GM12864 (cell line): Measurements from ENCODE around the gene ST6GALNAC3.

Source experiments
- DNase-seq: peaks from one replicate; pipeline ENCODE4 v3.0.0-alpha.2; 2011; ENCODE audit warnings: low read depth
- H3K4me3 ChIP-seq: 2 replicates; pipeline ENCODE4 v1.5.1; 2011; ENCODE audit warnings: mild to moderate bottlenecking, low read depth, low read length, control low read depth
- CTCF ChIP-seq: IDR thresholded peaks from 2 replicates; pipeline ENCODE4 v1.5.1; 2011; ENCODE audit warnings: low read depth, mild to moderate bottlenecking, moderate library complexity, low read length, control low read depth, inconsistent platforms; ENCODE audit errors: missing control alignments

The ST6GALNAC3 gene

DNA sequence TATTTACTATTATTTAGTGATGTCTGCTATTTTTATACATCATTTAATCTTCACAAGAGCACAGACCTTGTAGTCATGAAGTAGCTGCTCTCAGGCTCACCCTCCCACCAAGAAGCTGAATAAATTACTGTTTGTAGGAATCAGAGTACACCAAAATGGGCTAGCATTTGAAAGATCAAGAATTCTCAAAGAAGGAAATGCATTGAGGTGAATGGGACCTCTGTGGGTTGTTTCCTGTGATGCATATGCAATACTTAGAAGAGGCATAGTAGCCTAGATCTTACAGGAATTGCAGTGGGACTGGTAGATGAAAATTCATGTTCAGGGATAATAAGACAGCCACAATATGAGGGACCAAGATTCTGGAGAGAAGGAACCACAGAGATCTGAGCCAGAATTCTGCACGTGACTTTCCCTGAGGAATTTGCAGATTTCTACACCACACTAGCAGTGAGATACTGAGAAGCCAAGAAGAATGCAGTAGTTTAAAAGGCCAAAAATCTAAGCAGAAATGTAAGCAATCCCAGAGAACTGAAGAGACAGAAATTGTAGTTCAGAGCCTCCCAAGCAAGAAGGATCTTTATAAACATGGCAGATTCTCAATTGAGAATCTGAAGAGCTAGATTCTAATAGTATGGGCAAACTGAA lies 307.0 kb downstream of the ST6GALNAC3 start:
- no peak for TF ChIP-seq CTCF
- H3K4me3 ChIP-seq, result no peak overlapping the region
- no peak for DNase-seq

DNA sequence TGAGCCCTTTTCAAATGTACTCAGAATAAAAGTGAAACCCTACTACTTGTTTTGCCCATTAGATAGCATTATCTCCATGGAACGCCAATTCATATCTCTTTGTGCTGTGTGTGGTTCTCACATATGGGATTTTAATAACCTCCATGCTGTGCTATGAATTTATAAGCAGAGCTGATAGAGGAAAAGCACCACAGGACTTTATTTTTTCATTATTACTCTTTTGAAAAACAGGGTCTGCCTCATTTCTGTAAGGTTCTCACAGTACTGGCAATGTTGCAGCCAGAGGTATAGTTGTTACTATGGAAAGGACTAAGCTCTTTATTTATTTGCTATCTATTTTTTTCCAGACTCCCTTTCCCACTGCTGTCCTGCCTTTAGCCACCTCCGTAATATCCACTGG lies 313.7 kb downstream of the ST6GALNAC3 start:
- H3K4me3 ChIP-seq, result no peak overlapping the region
- TF ChIP-seq CTCF, result no peak
- no peak for DNase-seq

DNA sequence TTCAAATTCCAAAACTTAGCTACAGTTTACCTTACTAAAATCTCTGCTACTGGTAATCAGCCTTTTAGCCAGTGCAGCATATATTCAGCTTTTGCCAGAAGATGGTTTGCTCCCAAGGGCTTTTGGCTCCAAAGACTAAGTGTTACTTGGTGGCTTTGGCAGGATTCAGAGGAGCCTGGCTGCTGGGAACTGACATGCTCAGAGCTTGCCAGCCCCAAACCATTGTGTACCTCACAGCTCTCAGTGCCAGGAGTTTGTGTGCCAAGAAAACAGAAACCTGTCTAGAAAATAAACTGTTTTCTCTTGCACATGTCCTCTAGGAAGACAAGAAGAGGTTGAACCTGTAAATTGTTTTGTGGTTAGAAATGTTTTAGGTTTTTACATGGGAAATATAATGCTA lies 315.9 kb downstream of the ST6GALNAC3 start:
- no peak for TF ChIP-seq CTCF
- H3K4me3 ChIP-seq, result no peak overlapping the region
- DNase-seq, result no peak

- no peak for DNase-seq
- no peak for TF ChIP-seq CTCF
- H3K4me3 ChIP-seq, result no peak overlapping the region
Measured at GRCh38 chr1:76395059-76395458, 320.5 kb downstream of the ST6GALNAC3 start.

DNA sequence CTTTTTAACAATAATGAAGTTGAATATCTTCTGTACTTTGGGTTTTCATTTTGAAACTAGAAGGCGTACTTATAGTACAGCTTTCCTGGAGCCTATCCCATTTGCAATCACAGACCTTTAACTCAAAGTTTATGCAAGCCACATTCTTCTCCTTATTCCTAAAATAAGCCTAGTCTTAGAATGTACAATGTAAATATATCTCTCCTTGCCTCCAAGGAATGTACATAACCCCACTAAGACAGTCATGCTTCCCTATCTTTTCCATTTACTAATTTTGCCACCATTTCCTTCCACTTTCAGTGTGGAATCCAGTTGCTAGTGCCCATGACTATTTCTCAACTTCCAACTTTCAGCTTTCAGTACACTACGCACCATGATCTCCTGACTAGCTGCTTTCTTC lies 327.6 kb downstream of the ST6GALNAC3 start:
- no peak for DNase-seq
- no peak for TF ChIP-seq CTCF
- H3K4me3 ChIP-seq, result no peak overlapping the region

GRCh38 chr1:76408303-76408702 lies 333.8 kb downstream of the ST6GALNAC3 start:
- no peak for DNase-seq
- no peak for TF ChIP-seq CTCF
- no peak overlapping the region for H3K4me3 ChIP-seq

GRCh38 chr1:76410499-76410898 lies 336.0 kb downstream of the ST6GALNAC3 start:
- H3K4me3 ChIP-seq, result no peak overlapping the region
- TF ChIP-seq CTCF, result no peak
- no peak for DNase-seq
